Liver (tissue), 9 donors: ENCODE data around the gene TYSND1. TPM values are rescaled to one million over a fixed set of nuclear protein-coding genes. Genes with fewer than 3 reads are reported as not detected.

Source experiments
- DNase-seq: peaks from one replicate; pipeline ENCODE4 v3.0.0-alpha.2; 2017; ENCODE audit warnings: low spot score
- H3K27ac ChIP-seq, 2 donors: one replicate each; pipeline ENCODE4 v1.7.0; 2013; ENCODE audit warnings: inconsistent platforms in 2 of 2, low read length in 2 of 2, control low read depth in 1 of 2, low read depth in 1 of 2, mild to moderate bottlenecking in 1 of 2
- H3K27me3 ChIP-seq, 4 donors: one replicate each; pipeline versions ENCODE4 v1.6.1 to v1.7.0; 2013; ENCODE audit warnings: low read length in 3 of 4, inconsistent platforms in 1 of 4, mild to moderate bottlenecking in 1 of 4, moderate library complexity in 1 of 4; ENCODE audit not compliant: control insufficient read depth in 4 of 4, insufficient read depth in 4 of 4
- H3K36me3 ChIP-seq, 4 donors: one replicate each; pipeline versions ENCODE4 v1.6.1 to v1.7.0; 2013; ENCODE audit warnings: low read length in 3 of 4, mild to moderate bottlenecking in 3 of 4, low read depth in 1 of 4, moderate library complexity in 1 of 4; ENCODE audit not compliant: control insufficient read depth in 4 of 4, insufficient read depth in 3 of 4
- H3K4me1 ChIP-seq, 4 donors: one replicate each; pipeline versions ENCODE4 v1.6.1 to v1.7.0; 2013; ENCODE audit warnings: low read length in 3 of 4, mild to moderate bottlenecking in 3 of 4, moderate library complexity in 1 of 4; ENCODE audit not compliant: control insufficient read depth in 4 of 4, insufficient read depth in 4 of 4
- H3K4me3 ChIP-seq, 3 donors: one replicate each; pipeline versions ENCODE4 v1.6.1 to v1.7.0; 2013; ENCODE audit warnings: low read length in 3 of 3, control low read depth in 1 of 3, low read depth in 1 of 3, mild to moderate bottlenecking in 1 of 3
- H3K9ac ChIP-seq, 2 donors: one replicate each; pipeline ENCODE4 v1.7.0; 2013; ENCODE audit warnings: low read length in 2 of 2, mild to moderate bottlenecking in 2 of 2, moderate library complexity in 2 of 2, control low read depth in 1 of 2, low read depth in 1 of 2
- H3K9me3 ChIP-seq, 4 donors: one replicate each; pipeline versions ENCODE4 v1.6.1 to v1.7.0; 2013; ENCODE audit warnings: low read length in 3 of 4; ENCODE audit not compliant: control insufficient read depth in 4 of 4
- ATF3 ChIP-seq: IDR thresholded peaks from 2 replicates; pipeline ENCODE4 v1.6.1; 2016; ENCODE audit warnings: antibody characterized with exemption
- FOXA1 ChIP-seq: IDR thresholded peaks from 2 replicates; pipeline ENCODE4 v1.6.1; 2016; ENCODE audit warnings: antibody characterized with exemption
- GABPA ChIP-seq, 2 donors: IDR thresholded peaks in 1 of 2; conservative IDR thresholded peaks in 1 of 2; 2 replicates each; pipeline ENCODE4 v1.6.1; 2016; ENCODE audit warnings: antibody characterized with exemption in 2 of 2, mild to moderate bottlenecking in 1 of 2, moderate library complexity in 1 of 2
- HNF4A ChIP-seq, 2 donors: conservative IDR thresholded peaks; 2 replicates each; pipeline ENCODE4 v1.6.1; 2016; ENCODE audit warnings: antibody characterized with exemption in 2 of 2, mild to moderate bottlenecking in 2 of 2
- HNF4G ChIP-seq: IDR thresholded peaks from 2 replicates; pipeline ENCODE4 v1.6.1; 2016; ENCODE audit warnings: antibody characterized with exemption
- MAX ChIP-seq: IDR thresholded peaks from 2 replicates; pipeline ENCODE4 v1.6.1; 2016; ENCODE audit warnings: antibody characterized with exemption
- RXRA ChIP-seq, 2 donors: IDR thresholded peaks; 2 replicates each; pipeline ENCODE4 v1.6.1; 2017 to 2018; ENCODE audit warnings: antibody characterized with exemption in 2 of 2, mild to moderate bottlenecking in 1 of 2
- YY1 ChIP-seq: IDR thresholded peaks from 2 replicates; pipeline ENCODE4 v1.6.1; 2016; ENCODE audit warnings: antibody characterized with exemption, mild to moderate bottlenecking
- WGBS: extraction: QIAGEN DNeasy Blood & Tissue Kit; methylation state at CpG from one replicate; pipeline ENCODE4 v1.1.7; 2013; 5-methylcytosine and 5-hydroxymethylcytosine counted together
- polyA plus RNA-seq, 2 donors: library from polyadenylated mRNA; stranded (reverse) in 1 of 2; unstranded in 1 of 2; fragments of 200-250 nt in 1 of 2; fragments of >200 nt in 1 of 2; fragmentation: Nextera tagmentation in 1 of 2; extraction: Ambion mirVana in 1 of 2; gene quantifications; one replicate each; pipeline versions ENCODE4 v1.2.1 to v1.2.3, GENCODE V29; 2013 to 2015
- total RNA-seq, 2 donors: library from RNA; depleted of rRNA; stranded (reverse); fragments of >200 nt; gene quantifications; one replicate each; pipeline ENCODE4 v1.2.3, GENCODE V29; 2014
- TF ChIP-seq, protein P1 (sequence below): fragments of 150-350 bp; IDR thresholded peaks from 2 replicates; pipeline ENCODE4 v1.5.1; 2017; ENCODE audit warnings: improper control_type of control experiment, low read depth, low read length; ENCODE audit not compliant: missing input control
- TF ChIP-seq, protein P2 (sequence below): IDR thresholded peaks from 2 replicates; pipeline ENCODE4 v1.6.1; 2016; ENCODE audit warnings: antibody characterized with exemption, mild to moderate bottlenecking
- TF ChIP-seq, protein P3 (sequence below): IDR thresholded peaks from 2 replicates; pipeline ENCODE4 v1.6.1; 2016; ENCODE audit warnings: antibody characterized with exemption
- donor health status: healthy.
- donor health status: healthy.
- donor health status: healthy.
- donor health status: healthy.
- donor health status: healthy.

The TYSND1 gene
- total and polyA plus RNA-seq, 4 donors, result 3.9 to 11.3 (median 7.2) TPM

- TF ChIP-seq, protein P1, sequence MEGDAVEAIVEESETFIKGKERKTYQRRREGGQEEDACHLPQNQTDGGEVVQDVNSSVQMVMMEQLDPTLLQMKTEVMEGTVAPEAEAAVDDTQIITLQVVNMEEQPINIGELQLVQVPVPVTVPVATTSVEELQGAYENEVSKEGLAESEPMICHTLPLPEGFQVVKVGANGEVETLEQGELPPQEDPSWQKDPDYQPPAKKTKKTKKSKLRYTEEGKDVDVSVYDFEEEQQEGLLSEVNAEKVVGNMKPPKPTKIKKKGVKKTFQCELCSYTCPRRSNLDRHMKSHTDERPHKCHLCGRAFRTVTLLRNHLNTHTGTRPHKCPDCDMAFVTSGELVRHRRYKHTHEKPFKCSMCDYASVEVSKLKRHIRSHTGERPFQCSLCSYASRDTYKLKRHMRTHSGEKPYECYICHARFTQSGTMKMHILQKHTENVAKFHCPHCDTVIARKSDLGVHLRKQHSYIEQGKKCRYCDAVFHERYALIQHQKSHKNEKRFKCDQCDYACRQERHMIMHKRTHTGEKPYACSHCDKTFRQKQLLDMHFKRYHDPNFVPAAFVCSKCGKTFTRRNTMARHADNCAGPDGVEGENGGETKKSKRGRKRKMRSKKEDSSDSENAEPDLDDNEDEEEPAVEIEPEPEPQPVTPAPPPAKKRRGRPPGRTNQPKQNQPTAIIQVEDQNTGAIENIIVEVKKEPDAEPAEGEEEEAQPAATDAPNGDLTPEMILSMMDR, result no peak
- TF ChIP-seq, protein P2, sequence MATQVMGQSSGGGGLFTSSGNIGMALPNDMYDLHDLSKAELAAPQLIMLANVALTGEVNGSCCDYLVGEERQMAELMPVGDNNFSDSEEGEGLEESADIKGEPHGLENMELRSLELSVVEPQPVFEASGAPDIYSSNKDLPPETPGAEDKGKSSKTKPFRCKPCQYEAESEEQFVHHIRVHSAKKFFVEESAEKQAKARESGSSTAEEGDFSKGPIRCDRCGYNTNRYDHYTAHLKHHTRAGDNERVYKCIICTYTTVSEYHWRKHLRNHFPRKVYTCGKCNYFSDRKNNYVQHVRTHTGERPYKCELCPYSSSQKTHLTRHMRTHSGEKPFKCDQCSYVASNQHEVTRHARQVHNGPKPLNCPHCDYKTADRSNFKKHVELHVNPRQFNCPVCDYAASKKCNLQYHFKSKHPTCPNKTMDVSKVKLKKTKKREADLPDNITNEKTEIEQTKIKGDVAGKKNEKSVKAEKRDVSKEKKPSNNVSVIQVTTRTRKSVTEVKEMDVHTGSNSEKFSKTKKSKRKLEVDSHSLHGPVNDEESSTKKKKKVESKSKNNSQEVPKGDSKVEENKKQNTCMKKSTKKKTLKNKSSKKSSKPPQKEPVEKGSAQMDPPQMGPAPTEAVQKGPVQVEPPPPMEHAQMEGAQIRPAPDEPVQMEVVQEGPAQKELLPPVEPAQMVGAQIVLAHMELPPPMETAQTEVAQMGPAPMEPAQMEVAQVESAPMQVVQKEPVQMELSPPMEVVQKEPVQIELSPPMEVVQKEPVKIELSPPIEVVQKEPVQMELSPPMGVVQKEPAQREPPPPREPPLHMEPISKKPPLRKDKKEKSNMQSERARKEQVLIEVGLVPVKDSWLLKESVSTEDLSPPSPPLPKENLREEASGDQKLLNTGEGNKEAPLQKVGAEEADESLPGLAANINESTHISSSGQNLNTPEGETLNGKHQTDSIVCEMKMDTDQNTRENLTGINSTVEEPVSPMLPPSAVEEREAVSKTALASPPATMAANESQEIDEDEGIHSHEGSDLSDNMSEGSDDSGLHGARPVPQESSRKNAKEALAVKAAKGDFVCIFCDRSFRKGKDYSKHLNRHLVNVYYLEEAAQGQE, result no peak
Measured at GRCh38 chr10:70126700-70127395, 19.7 kb downstream of the TYSND1 start (continued).

GRCh38 chr10:70125918-70126552 lies 20.5 kb downstream of the TYSND1 start:
- peaks cover 0 to 4% (median under 1%) of the 10 kb centered on the region in 4 donors for H3K4me1 ChIP-seq
- no peak overlapping the region for H3K27ac ChIP-seq
- H3K36me3 ChIP-seq, result peaks cover 0 to 5% (median 2%) of the 10 kb centered on the region in 4 donors
- no peak overlapping the region for H3K4me3 ChIP-seq
- TF ChIP-seq YY1, result no peak
- TF ChIP-seq FOXA1, result no peak
- TF ChIP-seq, protein P1, result no peak
- TF ChIP-seq RXRA (IDR thresholded peaks at IDR 0.05), result no peak
- no peak for TF ChIP-seq HNF4A (conservative IDR thresholded peaks at IDR 0.05)
- TF ChIP-seq MAX, result no peak
- TF ChIP-seq HNF4G, result no peak
- no peak for TF ChIP-seq GABPA (IDR thresholded peaks at IDR 0.05 in 1 of 2, conservative IDR thresholded peaks at IDR 0.05 in 1 of 2)
- TF ChIP-seq ATF3, result no peak
- TF ChIP-seq, protein P3, sequence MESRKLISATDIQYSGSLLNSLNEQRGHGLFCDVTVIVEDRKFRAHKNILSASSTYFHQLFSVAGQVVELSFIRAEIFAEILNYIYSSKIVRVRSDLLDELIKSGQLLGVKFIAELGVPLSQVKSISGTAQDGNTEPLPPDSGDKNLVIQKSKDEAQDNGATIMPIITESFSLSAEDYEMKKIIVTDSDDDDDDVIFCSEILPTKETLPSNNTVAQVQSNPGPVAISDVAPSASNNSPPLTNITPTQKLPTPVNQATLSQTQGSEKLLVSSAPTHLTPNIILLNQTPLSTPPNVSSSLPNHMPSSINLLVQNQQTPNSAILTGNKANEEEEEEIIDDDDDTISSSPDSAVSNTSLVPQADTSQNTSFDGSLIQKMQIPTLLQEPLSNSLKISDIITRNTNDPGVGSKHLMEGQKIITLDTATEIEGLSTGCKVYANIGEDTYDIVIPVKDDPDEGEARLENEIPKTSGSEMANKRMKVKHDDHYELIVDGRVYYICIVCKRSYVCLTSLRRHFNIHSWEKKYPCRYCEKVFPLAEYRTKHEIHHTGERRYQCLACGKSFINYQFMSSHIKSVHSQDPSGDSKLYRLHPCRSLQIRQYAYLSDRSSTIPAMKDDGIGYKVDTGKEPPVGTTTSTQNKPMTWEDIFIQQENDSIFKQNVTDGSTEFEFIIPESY, result no peak
- TF ChIP-seq, protein P2, result no peak
- WGBS, result 87% methylated on average over 5 of the region's 5 CpGs
- H3K27me3 ChIP-seq, result no peaks in the 10 kb centered on the region
- no peak for DNase-seq
- H3K9ac ChIP-seq, result no peak overlapping the region
- no peaks in the 10 kb centered on the region for H3K9me3 ChIP-seq
